ENCODE measurements around the gene CRABP2.

CRABP2 gene

GRCh38 chr1:156708218-156708661 lies 2.9 kb upstream of the CRABP2 start:
- DNase-seq (ENCODE audit: low spot score), result no peak

GRCh38 chr1:156707417-156708217 lies 2.2 kb upstream of the CRABP2 start:
- no peak for DNase-seq (ENCODE audit: low spot score)

GRCh38 chr1:156706657-156707416 lies 1.5 kb upstream of the CRABP2 start:
- DNase-seq (ENCODE audit: low spot score), result no peak

- DNase-seq (ENCODE audit: low spot score), result peak; percentile 51
These were observed 704 bp upstream of the CRABP2 start for GRCh38 chr1:156705918-156706656.

- DNase-seq (ENCODE audit: low spot score), result no peak
These were observed 458 bp downstream of the CRABP2 start for GRCh38 chr1:156704930-156705320.

- no peak for DNase-seq (ENCODE audit: low spot score)
These were observed 1.1 kb downstream of the CRABP2 start for GRCh38 chr1:156704166-156704711.

- no peak for DNase-seq (ENCODE audit: low spot score)
These were observed 1.6 kb downstream of the CRABP2 start for GRCh38 chr1:156703741-156704140.

- no peak for DNase-seq (ENCODE audit: low spot score)
These were observed 2.0 kb downstream of the CRABP2 start for GRCh38 chr1:156703336-156703735.

- no peak for DNase-seq (ENCODE audit: low spot score)
These were observed 4.4 kb downstream of the CRABP2 start for GRCh38 chr1:156700736-156701531.

- no peak for DNase-seq (ENCODE audit: low spot score)
These were observed 6.4 kb downstream of the CRABP2 start for GRCh38 chr1:156698995-156699394.

GRCh38 chr1:156697481-156697880 lies 7.9 kb downstream of the CRABP2 start:
- DNase-seq (ENCODE audit: low spot score), result no peak

- no peak for DNase-seq (ENCODE audit: low spot score)
These were observed 8.6 kb downstream of the CRABP2 start for GRCh38 chr1:156696755-156697154.

- DNase-seq (ENCODE audit: low spot score), result no peak
These were observed 10.8 kb downstream of the CRABP2 start for GRCh38 chr1:156694690-156694962.

GRCh38 chr1:156693848-156694689 lies 11.3 kb downstream of the CRABP2 start:
- no peak for DNase-seq (ENCODE audit: low spot score)

GRCh38 chr1:156692925-156693847 lies 12.2 kb downstream of the CRABP2 start:
- DNase-seq (ENCODE audit: low spot score), result no peak

- DNase-seq (ENCODE audit: low spot score), result no peak
These were observed 12.9 kb downstream of the CRABP2 start for GRCh38 chr1:156692441-156692924.

GRCh38 chr1:156691665-156692440 lies 13.5 kb downstream of the CRABP2 start:
- no peak for DNase-seq (ENCODE audit: low spot score)

GRCh38 chr1:156691191-156691590 lies 14.2 kb downstream of the CRABP2 start:
- DNase-seq (ENCODE audit: low spot score), result no peak

- no peak for DNase-seq (ENCODE audit: low spot score)
These were observed 14.7 kb downstream of the CRABP2 start for GRCh38 chr1:156690675-156691036.

Measured in COLO829 (cell line).